Smooth muscle cell (in vitro differentiated cells): Measurements from ENCODE around the gene IMP3. TPM values are rescaled to one million over a fixed set of nuclear protein-coding genes. Genes with fewer than 3 reads are reported as not detected.

Source experiments
- DNase-seq: peaks from one replicate; lab custom pipeline; 2025; ENCODE audit not compliant: unreplicated experiment; lab: John Stamatoyannopoulos, UW
- H2AFZ ChIP-seq: fragments of 200-600 bp; sonication (generic); 2 replicates; pipeline ENCODE4 v1.6.0; 2016; ENCODE audit warnings: antibody characterized with exemption, low read depth, mild to moderate bottlenecking
- H3F3A ChIP-seq: fragments of 200-600 bp; sonication (generic); 2 replicates; pipeline ENCODE4 v1.6.0; 2017; ENCODE audit warnings: antibody characterized with exemption, low read depth
- H3K27ac ChIP-seq: fragments of 200-600 bp; sonication (generic); 2 replicates; pipeline ENCODE4 v1.5.1; 2016; ENCODE audit warnings: low read depth, mild to moderate bottlenecking
- H3K27me3 ChIP-seq: fragments of 200-600 bp; sonication (generic); 2 replicates; pipeline ENCODE4 v1.6.1; 2016; ENCODE audit warnings: low read depth, mild to moderate bottlenecking
- H3K36me3 ChIP-seq: fragments of 200-600 bp; sonication (generic); 2 replicates; pipeline ENCODE4 v1.5.1; 2016; ENCODE audit warnings: low read depth
- H3K4me1 ChIP-seq: fragments of 200-600 bp; sonication (generic); 2 replicates; pipeline ENCODE4 v1.5.1; 2016; ENCODE audit warnings: low read depth
- H3K4me2 ChIP-seq: fragments of 200-600 bp; sonication (generic); 2 replicates; pipeline ENCODE4 v1.6.0; 2016; ENCODE audit warnings: mild to moderate bottlenecking
- H3K4me3 ChIP-seq: fragments of 200-600 bp; sonication (generic); 2 replicates; pipeline ENCODE4 v1.5.1; 2016; ENCODE audit warnings: mild to moderate bottlenecking
- H3K79me2 ChIP-seq: fragments of 200-600 bp; sonication (generic); 2 replicates; pipeline ENCODE4 v1.6.0; 2016; ENCODE audit warnings: low read depth, mild to moderate bottlenecking
- H3K9ac ChIP-seq: fragments of 200-600 bp; sonication (generic); 2 replicates; pipeline ENCODE4 v1.6.0; 2016; ENCODE audit warnings: low read depth
- H3K9me3 ChIP-seq: fragments of 200-600 bp; sonication (generic); replicated peaks from 2 replicates; pipeline ENCODE4 v1.5.1; 2016; ENCODE audit warnings: low read depth
- H4K20me1 ChIP-seq: fragments of 200-600 bp; sonication (generic); 2 replicates; pipeline ENCODE4 v1.6.0; 2016; ENCODE audit warnings: low read depth
- CTCF ChIP-seq: fragments of 200-600 bp; sonication (generic); IDR thresholded peaks from 2 replicates; pipeline ENCODE4 v1.5.1; 2017; ENCODE audit warnings: borderline replicate concordance, mild to moderate bottlenecking, antibody characterized with exemption; ENCODE audit not compliant: insufficient read depth, poor library complexity, severe bottlenecking
- WGBS: methylation state at CpG from one replicate; pipeline ENCODE4 v1.1.7; 2016; ENCODE audit warnings: low lambda C conversion rate; 5-methylcytosine and 5-hydroxymethylcytosine counted together
- polyA plus RNA-seq: library from polyadenylated mRNA; unstranded; fragments of >200 nt; fragmentation: Nextera tagmentation; extraction: Ambion mirVana; gene quantifications from 2 replicates; pipeline ENCODE4 v1.2.1, GENCODE V29; 2016
- total RNA-seq: library from RNA; depleted of rRNA; stranded (reverse); fragments of >200 nt; gene quantifications from 2 replicates; pipeline ENCODE4 v1.2.3, GENCODE V29; 2014

The IMP3 gene
- total and polyA plus RNA-seq, 2 experiments from 2014 or later, result 54.1 to 56.7 TPM

GRCh38 chr15:75631935-75632334 is 8.1 kb downstream of the IMP3 start:
- H3K27ac ChIP-seq, result no peak overlapping the region
- H3K4me1 ChIP-seq, result no peaks in the 10 kb centered on the region
- no peak overlapping the region for H3K9ac ChIP-seq
- no peak overlapping the region for H3K4me2 ChIP-seq
- H3K4me3 ChIP-seq, result no peak overlapping the region
- no peak for TF ChIP-seq CTCF
- peaks cover under 1% of the 10 kb centered on the region for H4K20me1 ChIP-seq
- H3F3A ChIP-seq, result no peaks in the 10 kb centered on the region
- H2AFZ ChIP-seq, result no peak overlapping the region
- no peak for DNase-seq
- no peaks in the 10 kb centered on the region for H3K36me3 ChIP-seq
- H3K9me3 ChIP-seq, result no peaks in the 10 kb centered on the region
- H3K27me3 ChIP-seq, result no peaks in the 10 kb centered on the region
- H3K79me2 ChIP-seq, result peaks cover 8% of the 10 kb centered on the region

- Histone ChIP-seq H3K4me1 (peaks cover 8% of the 10 kb centered on the region), H3K4me3 (peak within 1 kb of the TSS; percentile 93), H3K36me3 (no peaks in the 10 kb centered on the region), H3F3A (peaks cover 22% of the 10 kb centered on the region), H3K27ac (peak within 1 kb of the TSS; percentile 77), H3K79me2 (no peaks in the 10 kb centered on the region), H3K9me3 (no peaks in the 10 kb centered on the region), H3K4me2 (peak within 1 kb of the TSS; percentile 89), H4K20me1 (no peaks in the 10 kb centered on the region), H3K9ac (peak within 1 kb of the TSS; percentile 67), H2AFZ (peak within 1 kb of the TSS; percentile 97), H3K27me3 (no peaks in the 10 kb centered on the region)
- WGBS, result 2% methylated on average over 46 of the region's 47 CpGs
- DNase-seq, result peak; percentile 66
- TF ChIP-seq CTCF, result no peak
Observed at GRCh38 chr15:75625542-75626347, 14.3 kb downstream of the IMP3 start, which contains the start of gene SNUPN. Gene SNUPN, minus strand, starts transcription at chr15:75625725. Its CDS starts 4,674 bp downstream, at chr15:75621051.

- no peaks in the 10 kb centered on the region for H3K9me3 ChIP-seq
- no peaks in the 10 kb centered on the region for H4K20me1 ChIP-seq
- H3K4me2 ChIP-seq, result no peak overlapping the region
- peak overlapping the region; percentile 36 for H3K27ac ChIP-seq
- H2AFZ ChIP-seq, result no peak overlapping the region
- no peak for DNase-seq
- peaks cover 5% of the 10 kb centered on the region for H3K36me3 ChIP-seq
- WGBS, result 98% methylated on average over 2 of the region's 2 CpGs
- no peaks in the 10 kb centered on the region for H3K27me3 ChIP-seq
- H3K9ac ChIP-seq, result no peak overlapping the region
- H3K79me2 ChIP-seq, result peaks cover 9% of the 10 kb centered on the region
- peaks cover 26% of the 10 kb centered on the region for H3F3A ChIP-seq
- no peak overlapping the region for H3K4me3 ChIP-seq
- H3K4me1 ChIP-seq, result peaks cover 8% of the 10 kb centered on the region
- TF ChIP-seq CTCF, result no peak
Observed at GRCh38 chr15:75622505-75622904, 17.5 kb downstream of the IMP3 start.
